ENCODE data around the gene CES2. TPM values are rescaled to one million over a fixed set of nuclear protein-coding genes. Genes with fewer than 3 reads are reported as not detected.

CES2 gene
- total RNA-seq, 4 donors from 2014 or later = 25.1 to 34.3 (median 28.1) TPM

DNA sequence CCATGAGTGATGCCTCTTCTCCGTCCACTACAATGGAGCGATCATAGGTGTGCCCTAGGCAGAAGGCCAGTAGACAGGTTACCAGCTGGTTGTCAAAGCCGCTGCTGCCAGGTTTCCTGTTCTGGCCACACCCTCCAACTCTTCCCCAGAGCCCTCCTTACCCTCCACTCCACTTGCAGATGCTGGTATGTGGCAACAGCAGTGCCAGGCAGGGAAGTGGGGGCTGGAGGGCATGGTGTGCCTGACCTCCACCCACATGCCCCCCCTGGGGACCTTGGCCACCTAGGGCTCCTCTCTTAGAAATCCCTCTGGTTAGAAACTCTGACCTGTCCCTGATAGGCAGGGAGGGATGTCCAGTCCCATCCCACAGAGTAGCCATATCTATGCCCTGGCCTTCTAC lies 11.4 kb upstream of the CES2 start:
- DNase-seq (ENCODE audit: low spot score) (no peak), ATAC-seq (ENCODE audit: low FRiP score) (no peak)
- no peak for TF ChIP-seq CTCF (IDR thresholded peaks at IDR 0.05)

DNA sequence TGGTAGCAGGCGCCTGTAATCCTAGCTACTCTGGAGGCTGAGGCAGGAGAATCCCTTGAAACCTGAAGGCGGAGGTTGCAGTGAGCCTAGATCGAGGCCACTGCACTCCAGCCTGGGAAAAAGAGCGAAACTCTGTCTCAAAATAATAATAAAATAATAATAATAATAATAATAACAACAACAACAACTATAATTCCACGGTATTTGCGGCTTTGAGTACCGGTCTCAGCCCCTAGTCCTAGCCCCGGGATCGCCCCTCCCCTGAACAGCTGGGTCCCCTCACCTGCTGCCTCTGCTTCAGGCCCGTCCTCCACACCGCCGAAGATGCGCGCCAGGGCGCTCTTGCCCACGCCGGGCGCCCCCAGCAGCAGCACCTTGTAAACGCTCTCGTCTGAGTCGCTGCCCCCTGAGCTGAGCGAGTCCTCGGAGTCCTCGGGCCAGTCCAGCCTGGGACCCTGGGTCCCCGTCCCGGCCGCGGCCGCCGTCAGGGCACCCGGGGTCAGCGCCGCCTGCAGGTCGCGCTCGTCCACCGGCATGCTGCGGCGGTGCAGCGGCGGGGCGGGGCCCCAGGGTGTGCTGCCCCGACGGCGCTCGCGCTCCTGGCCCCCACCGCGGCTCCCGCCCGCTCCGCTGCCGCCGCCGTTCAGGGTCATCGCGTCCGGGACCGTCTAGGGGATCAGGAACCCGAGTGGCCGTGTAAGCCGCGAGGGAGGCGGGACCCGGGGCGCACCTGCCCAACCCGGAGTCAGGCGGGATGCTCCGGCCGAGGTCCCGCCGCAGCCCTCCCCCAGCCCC lies 10.6 kb upstream of the CES2 start:
- TF ChIP-seq CTCF (IDR thresholded peaks at IDR 0.05) = no peak
- peak; percentile 17 for ATAC-seq (ENCODE audit: low FRiP score)
- no peak for DNase-seq (ENCODE audit: low spot score)

GRCh38 chr16:66925322-66925840 lies 9.9 kb upstream of the CES2 start, which contains the start of gene RRAD:
Gene RRAD, minus strand, starts transcription at chr16:66925535. Its CDS starts 356 bp downstream, at chr16:66925179.
- TF ChIP-seq CTCF (IDR thresholded peaks at IDR 0.05) = no peak
- ATAC-seq (ENCODE audit: low FRiP score) (peak; percentile 40), DNase-seq (ENCODE audit: low spot score) (no peak)

DNA sequence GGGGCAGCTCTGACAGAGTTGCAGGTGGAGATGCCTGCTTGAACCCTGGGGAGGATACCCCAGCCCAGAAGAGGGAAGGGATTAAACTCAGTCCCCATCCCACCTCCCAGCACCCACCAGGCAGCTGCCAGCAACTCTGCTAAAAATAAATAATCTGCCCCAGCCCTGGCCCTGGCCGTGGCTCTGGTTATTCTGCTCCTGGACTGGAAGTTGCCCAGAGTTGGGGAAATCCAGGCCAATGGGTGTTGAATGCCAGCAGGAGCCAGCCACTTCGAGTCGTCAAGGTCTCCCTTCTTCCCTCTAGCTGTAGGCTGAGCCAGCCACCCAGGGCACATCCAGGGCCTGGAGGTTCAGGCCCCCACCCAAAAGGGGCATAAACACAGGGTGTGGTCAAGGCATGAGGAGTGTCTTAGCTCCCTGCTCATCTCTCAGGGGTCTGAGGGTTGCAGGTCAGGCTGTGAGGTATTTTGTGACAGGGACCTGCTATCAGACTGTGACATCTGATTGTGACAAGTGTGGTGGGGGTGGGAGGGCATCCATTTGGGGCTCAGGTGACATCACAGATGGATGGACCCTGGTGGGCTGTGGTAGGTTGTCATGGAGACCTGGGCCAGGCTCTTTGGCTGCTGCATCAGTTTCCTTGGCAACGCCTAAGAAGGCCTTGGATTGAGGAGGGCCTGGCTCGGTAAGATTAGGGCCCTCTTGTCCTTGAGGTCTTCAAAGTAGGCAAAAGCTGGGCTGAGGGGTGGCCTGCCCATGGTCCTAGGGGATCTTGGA lies 9.0 kb upstream of the CES2 start:
- DNase-seq (ENCODE audit: low spot score) = no peak

GRCh38 chr16:66926961-66927436 lies 8.3 kb upstream of the CES2 start:
- DNase-seq (ENCODE audit: low spot score) (no peak), ATAC-seq (ENCODE audit: low FRiP score) (no peak)
- no peak for TF ChIP-seq CTCF (IDR thresholded peaks at IDR 0.05)

More for the DNA sequence above, 9.0 kb upstream of the CES2 start:
- no peak for TF ChIP-seq CTCF (IDR thresholded peaks at IDR 0.05)
- no peak for ATAC-seq (ENCODE audit: low FRiP score)

DNA sequence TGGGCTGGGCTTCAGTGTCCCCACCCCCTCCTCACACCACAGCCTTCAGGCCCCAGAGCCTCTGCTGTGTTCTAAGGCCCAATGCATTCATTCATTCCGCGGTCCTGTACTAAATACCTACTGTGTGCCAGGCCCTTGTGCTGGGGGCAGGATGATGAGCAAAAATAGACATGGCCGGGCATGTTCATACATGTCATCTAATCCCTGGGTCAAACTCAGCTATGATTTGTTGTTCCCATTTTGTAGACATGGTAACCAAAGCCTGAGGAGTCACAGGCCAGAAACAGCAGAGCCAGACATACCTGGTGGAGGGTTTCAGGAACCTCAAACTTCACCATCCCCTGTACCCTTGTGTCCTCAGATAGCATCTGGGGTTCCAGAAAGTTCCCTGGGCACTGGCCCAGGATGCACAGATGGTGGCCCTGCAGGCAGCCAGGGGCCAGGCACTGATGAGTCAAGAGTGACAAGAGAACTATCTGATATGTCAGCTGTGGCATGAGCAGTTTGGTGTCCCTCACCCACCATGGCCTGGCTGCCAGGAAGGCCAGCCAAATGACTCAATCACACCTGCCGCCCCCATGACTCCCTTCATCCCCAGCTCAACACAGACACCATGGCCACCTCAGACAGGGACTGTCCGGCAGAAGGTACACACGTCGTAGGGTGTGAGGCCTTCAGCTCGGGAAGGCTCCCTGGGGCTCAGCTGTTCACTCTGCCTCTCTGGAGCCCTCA lies 7.2 kb upstream of the CES2 start:
- no peak for DNase-seq (ENCODE audit: low spot score)
- no peak for TF ChIP-seq CTCF (IDR thresholded peaks at IDR 0.05)
- ATAC-seq (ENCODE audit: low FRiP score) = no peak
